ENCODE data around the gene OTOR.

The OTOR gene, protein sequence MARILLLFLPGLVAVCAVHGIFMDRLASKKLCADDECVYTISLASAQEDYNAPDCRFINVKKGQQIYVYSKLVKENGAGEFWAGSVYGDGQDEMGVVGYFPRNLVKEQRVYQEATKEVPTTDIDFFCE

DNA sequence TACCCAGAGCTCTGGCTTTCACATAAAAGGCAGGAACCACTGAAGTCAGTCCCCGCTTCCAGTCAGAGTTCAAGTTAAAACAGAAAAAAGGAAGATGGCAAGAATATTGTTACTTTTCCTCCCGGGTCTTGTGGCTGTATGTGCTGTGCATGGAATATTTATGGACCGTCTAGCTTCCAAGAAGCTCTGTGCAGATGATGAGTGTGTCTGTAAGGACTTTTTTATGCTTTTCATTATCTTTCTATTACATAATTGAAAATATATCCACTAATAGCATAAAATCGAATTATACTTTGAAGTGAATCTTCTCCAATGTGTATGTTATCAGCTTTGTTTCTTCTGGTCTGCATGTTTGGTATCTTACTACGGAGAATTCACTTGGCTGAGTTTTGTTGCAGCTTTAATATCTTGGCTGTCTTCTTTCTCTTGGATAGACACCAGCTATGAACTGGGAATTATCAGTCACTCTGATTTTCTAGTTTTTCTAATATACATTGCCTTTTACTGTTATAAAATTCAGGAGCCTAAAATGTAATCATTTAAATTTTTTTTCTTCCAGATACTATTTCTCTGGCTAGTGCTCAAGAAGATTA is at the start of gene OTOR:
Gene OTOR, plus strand, starts transcription at position 51 of the 593 bp plus-strand sequence. Its CDS starts 44 bp downstream, at position 95.
- Mint-ChIP-seq H3K36me3 (ENCODE audit: low read depth) (no peaks in the 10 kb centered on the region), H3K4me1 (peaks cover 2% of the 10 kb centered on the region), H3K4me3 (no peak within 1 kb of the TSS), H3K27ac (no peak within 1 kb of the TSS), H3K27me3 (peaks cover 2% of the 10 kb centered on the region), H3K9me3 (no peaks in the 10 kb centered on the region)
- no peak for DNase-seq
- no peak for ATAC-seq

DNA sequence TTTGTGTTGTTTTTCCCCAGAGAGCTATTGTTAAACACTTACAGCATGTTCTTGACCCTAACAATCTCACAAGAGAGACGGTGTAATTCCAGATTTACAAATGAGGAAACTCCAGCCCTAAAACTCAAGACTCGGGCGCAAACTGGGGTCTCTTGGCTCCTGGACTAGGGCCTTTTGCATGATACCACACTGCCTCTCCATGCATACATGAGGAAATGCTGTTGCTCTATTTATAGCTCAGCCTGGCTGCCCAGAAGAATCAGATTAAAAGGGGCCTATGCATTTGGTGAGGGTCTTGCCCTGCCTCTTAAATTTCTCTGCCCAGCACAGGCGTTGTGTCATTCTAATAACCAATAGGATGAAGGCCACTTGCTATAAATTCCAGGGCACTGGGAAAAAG is 48.9 kb upstream of the OTOR start:
- no peak overlapping the region for H3K4me3 Mint-ChIP-seq
- no peak for ATAC-seq
- no peaks in the 10 kb centered on the region for H3K9me3 Mint-ChIP-seq
- no peaks in the 10 kb centered on the region for H3K4me1 Mint-ChIP-seq
- peaks cover 13% of the 10 kb centered on the region for H3K27me3 Mint-ChIP-seq
- no peak for DNase-seq
- H3K36me3 Mint-ChIP-seq (ENCODE audit: low read depth) = no peaks in the 10 kb centered on the region
- H3K27ac Mint-ChIP-seq = no peak overlapping the region

DNA sequence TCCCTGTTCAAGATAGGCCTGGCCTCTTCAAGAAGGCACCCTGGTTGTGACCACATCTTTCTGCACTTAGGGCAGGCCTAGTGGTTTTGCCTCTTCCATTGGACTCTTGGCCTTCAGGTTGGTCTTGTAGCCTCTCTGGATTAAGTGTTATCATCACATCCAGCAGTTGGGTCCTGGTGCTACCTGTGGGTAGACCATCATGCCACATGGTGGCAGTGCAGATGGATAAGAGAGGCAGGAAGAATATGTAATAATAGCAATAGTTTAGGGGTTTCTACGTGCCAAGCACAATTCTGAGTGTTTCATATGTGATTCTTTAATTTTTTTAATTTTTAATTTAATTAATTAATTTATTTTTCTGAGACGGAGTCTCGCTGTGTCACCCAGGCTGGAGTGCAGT is 46.9 kb upstream of the OTOR start:
- no peaks in the 10 kb centered on the region for H3K36me3 Mint-ChIP-seq (ENCODE audit: low read depth)
- peaks cover 4% of the 10 kb centered on the region for H3K9me3 Mint-ChIP-seq
- H3K27ac Mint-ChIP-seq = no peak overlapping the region
- no peak for ATAC-seq
- H3K4me3 Mint-ChIP-seq = no peak overlapping the region
- peak; percentile 7 for DNase-seq
- no peaks in the 10 kb centered on the region for H3K4me1 Mint-ChIP-seq
- peaks cover 16% of the 10 kb centered on the region for H3K27me3 Mint-ChIP-seq

DNA sequence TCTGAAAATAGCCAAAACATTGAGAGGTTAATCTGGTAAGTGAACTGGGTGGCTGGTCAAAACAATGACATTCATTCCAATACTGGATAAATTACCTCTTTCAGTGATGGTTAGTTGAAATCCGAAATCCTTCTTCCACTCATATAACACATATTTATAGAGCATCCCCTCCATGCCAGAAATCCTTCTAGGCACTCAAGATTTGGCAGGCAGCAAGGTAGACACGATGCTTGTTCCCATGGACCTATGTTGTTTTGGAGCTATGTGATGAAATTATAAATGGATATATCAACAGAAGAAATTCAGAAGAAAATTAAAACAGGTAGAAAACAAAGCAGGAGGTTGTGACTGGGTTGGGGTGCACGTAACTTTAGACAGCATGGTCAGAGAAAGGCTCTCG is 44.6 kb upstream of the OTOR start:
- Mint-ChIP-seq H3K4me3 (no peak overlapping the region), H3K36me3 (ENCODE audit: low read depth) (no peaks in the 10 kb centered on the region)

DNA sequence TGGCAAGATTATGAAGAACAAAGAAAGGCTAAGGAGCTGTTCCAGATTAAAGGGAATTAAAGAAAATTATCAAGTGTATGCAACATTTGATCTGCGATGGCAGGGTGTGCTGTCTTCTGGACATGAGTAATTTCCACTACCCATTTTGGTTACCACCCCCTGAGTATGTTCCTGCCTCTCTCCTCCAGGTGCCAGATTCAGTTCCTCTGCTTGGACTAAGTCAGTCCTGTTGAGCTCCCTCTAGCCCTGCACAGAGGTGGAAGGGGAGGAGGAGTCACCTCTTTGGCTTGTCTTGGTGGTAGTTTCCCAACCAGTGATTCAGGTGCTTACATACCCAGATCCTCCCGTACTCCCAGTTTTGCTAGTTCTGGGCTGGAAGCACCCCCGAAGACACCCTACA is 40.5 kb upstream of the OTOR start:
- no peak overlapping the region for H3K27ac Mint-ChIP-seq
- H3K9me3 Mint-ChIP-seq = peaks cover 10% of the 10 kb centered on the region
- no peak for DNase-seq
- no peaks in the 10 kb centered on the region for H3K36me3 Mint-ChIP-seq (ENCODE audit: low read depth)
- peaks cover 24% of the 10 kb centered on the region for H3K4me1 Mint-ChIP-seq
- ATAC-seq = no peak
- peaks cover 10% of the 10 kb centered on the region for H3K27me3 Mint-ChIP-seq
- H3K4me3 Mint-ChIP-seq = no peak overlapping the region

More for the DNA sequence above, 44.6 kb upstream of the OTOR start:
- peaks cover 9% of the 10 kb centered on the region for H3K27me3 Mint-ChIP-seq
- ATAC-seq (no peak), DNase-seq (no peak)
- peaks cover 12% of the 10 kb centered on the region for H3K4me1 Mint-ChIP-seq
- peaks cover 10% of the 10 kb centered on the region for H3K9me3 Mint-ChIP-seq
- no peak overlapping the region for H3K27ac Mint-ChIP-seq

DNA sequence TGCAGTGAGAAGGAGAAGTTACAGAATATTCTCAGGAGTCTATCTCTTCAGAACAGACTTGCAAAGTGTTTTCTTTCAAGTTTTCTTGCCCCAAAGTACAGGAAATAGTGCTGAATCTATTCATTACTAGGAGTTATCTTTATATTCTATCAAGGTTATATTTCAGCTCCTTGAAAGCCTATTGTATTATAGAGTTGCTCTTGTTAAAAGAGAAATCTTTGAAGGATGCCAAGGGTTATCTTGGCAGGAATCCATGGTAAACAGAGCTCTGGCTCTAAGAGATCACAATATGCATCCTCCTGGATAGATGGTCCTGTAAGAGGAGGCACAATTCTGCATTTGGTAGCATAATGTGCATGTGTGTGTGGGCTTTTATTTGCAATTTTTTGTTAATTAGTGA is 39.6 kb upstream of the OTOR start:
- H3K4me3 Mint-ChIP-seq = no peak overlapping the region
- H3K27me3 Mint-ChIP-seq = peaks cover 10% of the 10 kb centered on the region
- peak overlapping the region; percentile 21 for H3K27ac Mint-ChIP-seq
- H3K36me3 Mint-ChIP-seq (ENCODE audit: low read depth) = no peaks in the 10 kb centered on the region
- H3K4me1 Mint-ChIP-seq = peaks cover 24% of the 10 kb centered on the region
- ATAC-seq (no peak), DNase-seq (no peak)
- H3K9me3 Mint-ChIP-seq = peaks cover 10% of the 10 kb centered on the region

DNA sequence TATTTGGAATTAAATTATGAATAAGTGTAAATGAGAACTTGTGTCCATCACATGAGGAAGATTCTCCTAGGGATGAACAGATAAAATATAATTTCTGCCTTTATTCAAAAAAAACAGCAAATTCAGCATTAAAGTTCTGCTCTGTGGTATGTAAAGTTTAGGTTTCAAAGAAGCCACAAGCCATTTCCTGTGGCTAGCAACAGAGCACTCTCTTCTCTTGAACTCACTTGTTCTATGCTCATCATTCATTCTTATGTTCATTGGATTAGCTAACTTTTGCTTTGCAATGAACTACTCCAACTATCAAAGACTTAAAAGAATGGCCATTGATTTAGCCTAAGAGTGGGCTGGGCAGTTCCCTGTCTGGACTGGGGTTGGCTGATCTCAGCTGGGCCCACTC is 39.1 kb upstream of the OTOR start:
- H3K27me3 Mint-ChIP-seq = peaks cover 9% of the 10 kb centered on the region
- ATAC-seq = peak; percentile 54
- H3K27ac Mint-ChIP-seq = peak overlapping the region; percentile 21
- no peaks in the 10 kb centered on the region for H3K36me3 Mint-ChIP-seq (ENCODE audit: low read depth)
- H3K4me3 Mint-ChIP-seq = no peak overlapping the region
- H3K4me1 Mint-ChIP-seq = peaks cover 24% of the 10 kb centered on the region
- peaks cover 10% of the 10 kb centered on the region for H3K9me3 Mint-ChIP-seq
- DNase-seq = no peak

DNA sequence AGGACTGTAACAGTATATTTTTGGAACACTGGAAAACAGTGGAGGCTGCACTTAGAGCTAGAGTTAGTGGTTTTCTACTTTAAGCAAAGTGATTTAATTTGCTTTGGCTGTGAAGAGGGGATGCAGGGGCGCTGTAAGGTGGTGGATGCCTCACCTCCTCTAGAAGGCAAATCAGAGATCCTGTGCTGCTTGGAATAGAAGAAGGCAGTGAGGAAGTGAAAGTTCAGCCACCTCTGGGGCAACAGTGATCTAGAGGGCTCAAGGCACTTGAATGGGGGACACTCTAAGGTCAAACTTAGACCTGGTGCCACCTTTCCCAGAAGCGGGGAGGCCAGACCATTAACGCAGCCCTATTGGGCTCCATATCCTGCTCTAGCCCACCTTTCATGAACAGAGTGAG is 37.4 kb upstream of the OTOR start:
- H3K36me3 Mint-ChIP-seq (ENCODE audit: low read depth) = no peaks in the 10 kb centered on the region
- H3K4me3 Mint-ChIP-seq = no peak overlapping the region
- H3K27me3 Mint-ChIP-seq = peaks cover 4% of the 10 kb centered on the region
- H3K27ac Mint-ChIP-seq = no peak overlapping the region
- DNase-seq = no peak
- peaks cover 24% of the 10 kb centered on the region for H3K4me1 Mint-ChIP-seq
- H3K9me3 Mint-ChIP-seq = peaks cover 6% of the 10 kb centered on the region
- no peak for ATAC-seq

DNA sequence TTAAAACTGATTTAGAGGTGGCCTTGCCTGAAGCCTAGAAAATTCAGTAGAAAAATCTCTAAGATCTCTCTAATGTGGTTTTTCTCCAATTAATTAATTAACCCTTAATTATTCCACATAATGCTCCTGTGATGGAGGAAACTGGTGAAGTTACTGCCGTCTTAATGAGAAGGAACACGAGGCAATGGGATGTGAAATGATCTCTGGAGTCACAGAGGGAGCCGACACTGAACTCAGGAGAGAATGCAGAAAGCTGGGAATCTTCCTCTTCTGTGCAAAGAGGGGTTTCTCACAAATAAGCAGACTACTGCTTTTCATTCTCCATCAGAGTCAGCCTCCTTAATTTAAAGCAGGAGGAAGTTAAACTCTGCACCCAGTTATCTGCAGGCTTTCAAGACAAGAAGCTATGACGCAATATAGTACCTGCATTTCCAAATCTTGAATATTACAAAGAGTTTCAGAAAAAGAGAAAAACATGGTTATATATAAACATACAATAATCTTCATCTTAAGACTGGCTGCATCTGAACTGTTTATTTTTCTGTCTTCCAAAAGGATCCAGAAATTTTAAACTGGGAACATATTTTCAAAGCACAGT is 36.4 kb upstream of the OTOR start:
- Mint-ChIP-seq H3K27ac (no peak overlapping the region), H3K9me3 (peaks cover 3% of the 10 kb centered on the region), H3K36me3 (ENCODE audit: low read depth) (no peaks in the 10 kb centered on the region), H3K27me3 (peaks cover 8% of the 10 kb centered on the region), H3K4me1 (peaks cover 24% of the 10 kb centered on the region), H3K4me3 (no peak overlapping the region)
- DNase-seq (no peak), ATAC-seq (no peak)

DNA sequence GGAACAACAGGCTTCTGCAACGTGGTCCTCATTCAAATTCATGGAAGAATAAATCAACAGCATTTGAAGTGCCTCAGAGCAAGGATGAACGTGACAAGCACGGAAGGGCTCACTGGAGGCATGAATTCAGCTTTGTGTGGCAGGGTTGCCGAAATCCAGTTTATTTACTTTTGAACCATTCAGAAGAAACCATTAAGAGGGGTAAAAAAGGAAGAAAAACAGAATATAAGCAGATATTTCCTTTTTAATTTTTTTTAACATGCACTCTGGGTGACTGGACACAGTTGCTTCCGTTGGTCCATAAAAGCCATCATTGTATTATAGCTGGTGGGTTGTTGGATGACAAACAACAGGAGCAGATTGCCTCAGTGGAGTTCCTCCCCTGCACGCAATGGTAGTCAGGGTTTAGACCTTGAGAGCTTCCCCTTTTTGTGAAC is 35.6 kb upstream of the OTOR start:
- Mint-ChIP-seq H3K27ac (no peak overlapping the region), H3K9me3 (no peaks in the 10 kb centered on the region), H3K36me3 (ENCODE audit: low read depth) (no peaks in the 10 kb centered on the region), H3K4me1 (peaks cover 23% of the 10 kb centered on the region), H3K27me3 (peaks cover 8% of the 10 kb centered on the region), H3K4me3 (no peak overlapping the region)
- ATAC-seq = no peak
- DNase-seq = no peak

DNA sequence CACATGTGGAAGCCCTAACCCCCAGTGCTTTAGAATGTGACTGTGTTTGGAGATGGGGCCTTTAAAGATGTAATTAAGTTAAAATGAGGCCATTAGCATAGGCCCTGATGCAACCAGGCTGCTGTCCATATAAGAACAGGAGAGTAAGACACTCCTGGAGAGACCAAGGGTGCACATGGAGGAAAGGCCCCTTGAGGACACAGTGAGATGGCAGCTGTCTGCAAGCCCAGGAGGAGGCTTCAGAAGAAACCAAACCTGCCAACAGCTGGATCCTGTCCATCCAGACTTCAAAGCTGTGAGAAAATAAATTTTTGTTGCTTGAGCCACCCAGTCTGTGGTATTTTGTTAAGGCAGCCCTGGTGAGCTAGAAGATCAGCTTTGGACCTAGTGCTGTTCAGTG is 35.1 kb upstream of the OTOR start:
- Mint-ChIP-seq H3K27me3 (peaks cover 8% of the 10 kb centered on the region), H3K4me3 (no peak overlapping the region), H3K4me1 (peaks cover 17% of the 10 kb centered on the region), H3K9me3 (no peaks in the 10 kb centered on the region), H3K36me3 (ENCODE audit: low read depth) (no peaks in the 10 kb centered on the region), H3K27ac (no peak overlapping the region)
- ATAC-seq (no peak), DNase-seq (no peak)

DNA sequence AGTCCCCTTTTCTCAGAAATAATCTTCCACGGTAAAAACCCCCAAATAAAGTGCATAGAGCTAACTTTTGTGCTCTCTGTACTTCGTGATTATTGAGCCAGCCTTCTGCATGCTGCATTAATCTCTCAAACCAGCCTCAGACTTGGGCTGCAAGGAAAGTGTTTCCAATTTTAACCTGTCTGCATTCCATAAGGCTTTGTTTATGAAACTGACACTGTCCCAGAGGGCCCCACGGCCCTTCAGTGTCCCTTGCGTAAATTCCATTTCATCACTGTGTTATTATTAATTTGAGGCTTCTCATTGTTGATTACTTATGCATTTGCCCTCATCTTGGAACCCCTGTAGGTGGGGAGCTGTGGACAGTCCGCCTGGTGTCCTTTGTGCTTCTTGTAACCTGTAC is 33.9 kb upstream of the OTOR start:
- Mint-ChIP-seq H3K36me3 (ENCODE audit: low read depth) (no peaks in the 10 kb centered on the region), H3K27ac (no peak overlapping the region), H3K4me3 (no peak overlapping the region), H3K27me3 (peaks cover 14% of the 10 kb centered on the region), H3K4me1 (peaks cover 5% of the 10 kb centered on the region), H3K9me3 (no peaks in the 10 kb centered on the region)
- no peak for DNase-seq
- ATAC-seq = no peak

DNA sequence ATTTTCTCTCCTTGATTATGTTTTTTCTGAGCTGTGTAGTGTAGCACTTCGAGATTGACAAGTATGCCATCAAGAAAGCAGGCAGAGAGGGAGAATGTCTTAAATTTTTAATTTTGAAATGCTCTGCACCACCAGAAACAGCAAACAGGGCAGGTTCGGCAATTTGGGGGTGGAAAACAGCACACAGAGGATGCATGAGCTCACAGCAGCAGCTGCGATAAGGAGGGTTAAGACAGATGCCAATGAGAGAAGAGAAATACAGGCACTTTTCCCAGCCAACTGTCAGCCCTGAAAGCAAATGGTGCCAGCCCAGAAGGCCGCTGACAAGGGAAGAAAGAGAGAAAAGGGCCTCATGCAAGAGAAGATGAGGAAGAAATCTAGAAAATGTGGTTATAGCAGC is 33.4 kb upstream of the OTOR start:
- Mint-ChIP-seq H3K4me3 (no peak overlapping the region), H3K9me3 (no peaks in the 10 kb centered on the region), H3K36me3 (ENCODE audit: low read depth) (no peaks in the 10 kb centered on the region), H3K4me1 (peaks cover 2% of the 10 kb centered on the region), H3K27me3 (peaks cover 14% of the 10 kb centered on the region), H3K27ac (no peak overlapping the region)
- DNase-seq = no peak
- ATAC-seq = no peak

DNA sequence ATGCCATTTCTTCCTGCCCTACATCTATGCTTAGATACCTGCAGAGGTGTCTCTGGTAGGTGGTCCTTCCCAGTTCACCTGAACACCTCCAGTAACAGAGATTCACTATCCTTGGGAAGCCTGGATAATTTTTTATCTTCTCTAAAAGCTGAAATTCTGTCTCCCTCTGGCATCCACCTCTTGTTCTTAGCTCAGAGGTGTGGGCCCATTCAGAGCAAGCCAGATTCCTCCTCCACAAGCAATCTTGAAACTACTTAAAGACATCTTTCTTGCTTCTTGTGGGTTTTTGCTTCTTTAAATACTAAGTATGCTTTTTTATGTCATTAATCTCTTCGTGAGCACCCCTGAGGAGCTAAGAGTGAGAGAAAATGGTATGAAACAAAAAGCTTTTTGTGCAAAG is 28.7 kb upstream of the OTOR start:
- no peak for DNase-seq
- Mint-ChIP-seq H3K36me3 (ENCODE audit: low read depth) (no peaks in the 10 kb centered on the region), H3K27ac (no peak overlapping the region), H3K4me1 (no peaks in the 10 kb centered on the region), H3K4me3 (no peak overlapping the region), H3K27me3 (peaks cover 23% of the 10 kb centered on the region), H3K9me3 (no peaks in the 10 kb centered on the region)
- ATAC-seq = no peak

DNA sequence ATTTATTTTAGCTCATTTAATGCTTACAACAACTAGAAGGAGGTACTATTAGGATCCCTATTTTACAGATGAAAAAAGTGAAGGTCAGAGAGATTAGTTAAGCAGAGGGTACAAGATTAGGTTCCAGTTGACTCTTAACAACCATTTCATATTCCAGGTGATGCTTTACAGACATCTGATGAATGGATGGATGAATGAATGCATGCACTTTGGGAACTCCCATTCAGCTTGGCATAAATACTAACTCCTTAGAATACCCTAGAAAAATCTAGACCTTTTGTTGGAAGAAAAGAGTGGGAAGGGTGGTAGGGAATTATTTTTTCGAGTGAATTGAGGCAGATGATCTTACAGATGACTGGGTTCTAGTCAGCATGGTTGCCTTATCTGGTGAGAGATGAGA is 19.1 kb upstream of the OTOR start:
- no peak for DNase-seq
- peaks cover 43% of the 10 kb centered on the region for H3K4me1 Mint-ChIP-seq
- peak overlapping the region; percentile 98 for H3K4me3 Mint-ChIP-seq
- peaks cover 36% of the 10 kb centered on the region for H3K36me3 Mint-ChIP-seq (ENCODE audit: low read depth)
- H3K9me3 Mint-ChIP-seq = peaks cover 10% of the 10 kb centered on the region
- ATAC-seq = no peak
- H3K27ac Mint-ChIP-seq = peak overlapping the region; percentile 98
- peaks cover 14% of the 10 kb centered on the region for H3K27me3 Mint-ChIP-seq
